ENCODE data around the gene RIMBP2.

DNA sequence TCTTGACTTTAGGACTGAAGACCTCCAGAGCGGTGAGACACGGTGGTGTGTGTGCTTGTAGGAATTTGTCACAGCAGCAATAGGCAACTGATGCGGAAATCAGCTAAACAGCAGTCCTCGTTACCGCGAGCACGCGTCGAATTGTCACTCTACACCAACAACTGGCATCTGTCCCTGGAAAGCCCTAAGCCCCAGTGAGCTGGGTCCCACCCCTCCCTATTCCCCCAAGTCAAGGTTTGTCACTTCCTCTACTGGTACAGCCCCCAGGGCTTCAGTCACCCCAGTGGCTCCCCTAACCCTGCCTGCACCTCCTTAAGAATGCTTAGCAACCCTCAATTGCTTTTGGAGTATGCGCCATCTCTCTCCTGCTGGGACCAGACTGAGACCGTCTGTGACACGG is 204.8 kb downstream of the RIMBP2 start:
- TF ChIP-seq EP300 (IDR thresholded peaks at IDR 0.05) = no peak
- TF ChIP-seq, protein P1, sequence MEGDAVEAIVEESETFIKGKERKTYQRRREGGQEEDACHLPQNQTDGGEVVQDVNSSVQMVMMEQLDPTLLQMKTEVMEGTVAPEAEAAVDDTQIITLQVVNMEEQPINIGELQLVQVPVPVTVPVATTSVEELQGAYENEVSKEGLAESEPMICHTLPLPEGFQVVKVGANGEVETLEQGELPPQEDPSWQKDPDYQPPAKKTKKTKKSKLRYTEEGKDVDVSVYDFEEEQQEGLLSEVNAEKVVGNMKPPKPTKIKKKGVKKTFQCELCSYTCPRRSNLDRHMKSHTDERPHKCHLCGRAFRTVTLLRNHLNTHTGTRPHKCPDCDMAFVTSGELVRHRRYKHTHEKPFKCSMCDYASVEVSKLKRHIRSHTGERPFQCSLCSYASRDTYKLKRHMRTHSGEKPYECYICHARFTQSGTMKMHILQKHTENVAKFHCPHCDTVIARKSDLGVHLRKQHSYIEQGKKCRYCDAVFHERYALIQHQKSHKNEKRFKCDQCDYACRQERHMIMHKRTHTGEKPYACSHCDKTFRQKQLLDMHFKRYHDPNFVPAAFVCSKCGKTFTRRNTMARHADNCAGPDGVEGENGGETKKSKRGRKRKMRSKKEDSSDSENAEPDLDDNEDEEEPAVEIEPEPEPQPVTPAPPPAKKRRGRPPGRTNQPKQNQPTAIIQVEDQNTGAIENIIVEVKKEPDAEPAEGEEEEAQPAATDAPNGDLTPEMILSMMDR (IDR thresholded peaks at IDR 0.05) = no peak

All from tibial nerve (tissue), 4 donors.